Smooth muscle cell (in vitro differentiated cells): ENCODE results near the gene APBB2. TPM values are rescaled to one million over a fixed set of nuclear protein-coding genes. Genes with fewer than 3 reads are reported as not detected.

Source experiments
- DNase-seq: peaks from one replicate; lab custom pipeline; 2025; ENCODE audit not compliant: unreplicated experiment; lab: John Stamatoyannopoulos, UW
- H2AFZ ChIP-seq: fragments of 200-600 bp; sonication (generic); 2 replicates; pipeline ENCODE4 v1.6.0; 2016; ENCODE audit warnings: antibody characterized with exemption, low read depth, mild to moderate bottlenecking
- H3F3A ChIP-seq: fragments of 200-600 bp; sonication (generic); 2 replicates; pipeline ENCODE4 v1.6.0; 2017; ENCODE audit warnings: antibody characterized with exemption, low read depth
- H3K27ac ChIP-seq: fragments of 200-600 bp; sonication (generic); 2 replicates; pipeline ENCODE4 v1.5.1; 2016; ENCODE audit warnings: low read depth, mild to moderate bottlenecking
- H3K27me3 ChIP-seq: fragments of 200-600 bp; sonication (generic); 2 replicates; pipeline ENCODE4 v1.6.1; 2016; ENCODE audit warnings: low read depth, mild to moderate bottlenecking
- H3K36me3 ChIP-seq: fragments of 200-600 bp; sonication (generic); 2 replicates; pipeline ENCODE4 v1.5.1; 2016; ENCODE audit warnings: low read depth
- H3K4me1 ChIP-seq: fragments of 200-600 bp; sonication (generic); 2 replicates; pipeline ENCODE4 v1.5.1; 2016; ENCODE audit warnings: low read depth
- H3K4me2 ChIP-seq: fragments of 200-600 bp; sonication (generic); 2 replicates; pipeline ENCODE4 v1.6.0; 2016; ENCODE audit warnings: mild to moderate bottlenecking
- H3K4me3 ChIP-seq: fragments of 200-600 bp; sonication (generic); 2 replicates; pipeline ENCODE4 v1.5.1; 2016; ENCODE audit warnings: mild to moderate bottlenecking
- H3K79me2 ChIP-seq: fragments of 200-600 bp; sonication (generic); 2 replicates; pipeline ENCODE4 v1.6.0; 2016; ENCODE audit warnings: low read depth, mild to moderate bottlenecking
- H3K9ac ChIP-seq: fragments of 200-600 bp; sonication (generic); 2 replicates; pipeline ENCODE4 v1.6.0; 2016; ENCODE audit warnings: low read depth
- H3K9me3 ChIP-seq: fragments of 200-600 bp; sonication (generic); replicated peaks from 2 replicates; pipeline ENCODE4 v1.5.1; 2016; ENCODE audit warnings: low read depth
- H4K20me1 ChIP-seq: fragments of 200-600 bp; sonication (generic); 2 replicates; pipeline ENCODE4 v1.6.0; 2016; ENCODE audit warnings: low read depth
- WGBS: methylation state at CpG from one replicate; pipeline ENCODE4 v1.1.7; 2016; ENCODE audit warnings: low lambda C conversion rate; 5-methylcytosine and 5-hydroxymethylcytosine counted together
- polyA plus RNA-seq: library from polyadenylated mRNA; unstranded; fragments of >200 nt; fragmentation: Nextera tagmentation; extraction: Ambion mirVana; gene quantifications from 2 replicates; pipeline ENCODE4 v1.2.1, GENCODE V29; 2016
- total RNA-seq: library from RNA; depleted of rRNA; stranded (reverse); fragments of >200 nt; gene quantifications from 2 replicates; pipeline ENCODE4 v1.2.3, GENCODE V29; 2014
- TF ChIP-seq, protein P1 (sequence below): fragments of 200-600 bp; sonication (generic); IDR thresholded peaks from 2 replicates; pipeline ENCODE4 v1.5.1; 2017; ENCODE audit warnings: borderline replicate concordance, mild to moderate bottlenecking, antibody characterized with exemption; ENCODE audit not compliant: insufficient read depth, poor library complexity, severe bottlenecking

APBB2 gene
- total and polyA plus RNA-seq, 2 experiments from 2014 or later: 22.1 to 60.9 TPM

DNA sequence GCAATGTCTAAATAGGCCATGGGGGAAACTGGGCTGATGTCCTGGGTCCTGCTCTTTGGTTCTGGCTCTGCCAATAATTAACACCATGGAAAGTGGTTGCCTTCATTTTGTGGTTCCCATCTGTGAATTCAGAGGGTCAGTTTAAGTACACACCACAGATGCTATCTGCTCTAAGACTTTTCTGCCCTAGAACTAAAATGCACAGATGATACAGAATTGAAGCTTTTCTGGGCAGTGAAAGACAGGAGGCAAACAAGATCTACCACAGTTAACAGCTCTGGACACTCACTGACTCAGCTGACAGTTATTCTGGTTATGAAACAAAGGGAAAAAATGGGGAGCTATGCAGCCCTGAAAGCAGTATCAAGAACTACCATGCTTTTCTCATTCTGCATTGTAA is 37.3 kb downstream of the APBB2 start:
- DNase-seq: no peak
- Histone ChIP-seq H3K27me3 (no peaks in the 10 kb centered on the region), H3K4me1 (peaks cover 26% of the 10 kb centered on the region), H3K9me3 (no peaks in the 10 kb centered on the region), H3K27ac (peak overlapping the region; percentile 93), H2AFZ (no peak overlapping the region), H3K9ac (peak overlapping the region; percentile 29), H3K79me2 (peaks cover 88% of the 10 kb centered on the region), H3F3A (peaks cover 36% of the 10 kb centered on the region), H3K36me3 (no peaks in the 10 kb centered on the region), H3K4me3 (no peak overlapping the region), H4K20me1 (peaks cover 8% of the 10 kb centered on the region), H3K4me2 (peak overlapping the region; percentile 83)
- TF ChIP-seq, protein P1, sequence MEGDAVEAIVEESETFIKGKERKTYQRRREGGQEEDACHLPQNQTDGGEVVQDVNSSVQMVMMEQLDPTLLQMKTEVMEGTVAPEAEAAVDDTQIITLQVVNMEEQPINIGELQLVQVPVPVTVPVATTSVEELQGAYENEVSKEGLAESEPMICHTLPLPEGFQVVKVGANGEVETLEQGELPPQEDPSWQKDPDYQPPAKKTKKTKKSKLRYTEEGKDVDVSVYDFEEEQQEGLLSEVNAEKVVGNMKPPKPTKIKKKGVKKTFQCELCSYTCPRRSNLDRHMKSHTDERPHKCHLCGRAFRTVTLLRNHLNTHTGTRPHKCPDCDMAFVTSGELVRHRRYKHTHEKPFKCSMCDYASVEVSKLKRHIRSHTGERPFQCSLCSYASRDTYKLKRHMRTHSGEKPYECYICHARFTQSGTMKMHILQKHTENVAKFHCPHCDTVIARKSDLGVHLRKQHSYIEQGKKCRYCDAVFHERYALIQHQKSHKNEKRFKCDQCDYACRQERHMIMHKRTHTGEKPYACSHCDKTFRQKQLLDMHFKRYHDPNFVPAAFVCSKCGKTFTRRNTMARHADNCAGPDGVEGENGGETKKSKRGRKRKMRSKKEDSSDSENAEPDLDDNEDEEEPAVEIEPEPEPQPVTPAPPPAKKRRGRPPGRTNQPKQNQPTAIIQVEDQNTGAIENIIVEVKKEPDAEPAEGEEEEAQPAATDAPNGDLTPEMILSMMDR: no peak

DNA sequence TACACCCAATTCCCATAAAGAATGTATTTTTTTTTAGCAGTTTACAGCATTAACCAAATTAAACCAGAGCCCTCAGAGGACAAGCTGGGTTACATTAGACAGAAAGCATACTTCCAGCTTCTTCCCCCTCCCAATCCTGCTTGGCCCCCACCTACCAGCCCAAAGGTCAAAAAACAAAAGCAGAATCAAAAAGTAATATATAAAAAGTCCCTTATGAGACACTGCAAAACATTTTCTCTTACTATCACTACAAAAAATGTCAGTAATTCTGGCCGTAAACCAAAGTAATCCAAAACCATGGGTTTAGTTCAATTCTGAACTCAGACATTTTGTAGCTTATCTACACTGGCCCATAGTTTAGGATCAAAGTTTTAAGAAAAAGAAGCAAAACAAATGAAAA is 38.0 kb downstream of the APBB2 start:
- H3K9me3 ChIP-seq: no peaks in the 10 kb centered on the region
- peak overlapping the region; percentile 93 for H3K27ac ChIP-seq

DNA sequence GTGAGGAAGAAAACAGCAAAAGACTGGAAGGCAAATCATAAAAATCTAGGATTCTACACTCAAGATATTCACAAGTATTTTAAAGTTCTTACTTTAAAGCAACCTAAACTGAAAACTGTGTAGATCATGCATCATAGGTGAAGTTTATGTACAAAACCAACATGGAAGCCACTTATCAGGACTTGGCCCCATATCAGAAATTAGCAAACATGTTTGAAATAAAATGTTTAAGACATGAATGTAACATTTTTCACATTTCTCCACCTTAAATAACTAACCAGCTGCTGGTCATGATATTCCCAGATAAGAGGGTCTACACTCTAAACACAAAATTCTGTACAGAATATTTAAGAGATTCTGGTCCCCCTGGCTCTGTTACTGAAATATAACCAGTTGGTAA is 38.5 kb downstream of the APBB2 start:
- H4K20me1 ChIP-seq: peaks cover 15% of the 10 kb centered on the region
- H3K27me3 ChIP-seq: no peaks in the 10 kb centered on the region
- H3K36me3 ChIP-seq: no peaks in the 10 kb centered on the region
- no peak for DNase-seq
- TF ChIP-seq, protein P1: no peak
- H3K4me3 ChIP-seq: peak overlapping the region; percentile 24
- H3K4me1 ChIP-seq: peaks cover 26% of the 10 kb centered on the region
- H3K27ac ChIP-seq: peak overlapping the region; percentile 93
- H3K79me2 ChIP-seq: peaks cover 89% of the 10 kb centered on the region
- H3F3A ChIP-seq: peaks cover 36% of the 10 kb centered on the region
- peak overlapping the region; percentile 29 for H3K9ac ChIP-seq
- no peaks in the 10 kb centered on the region for H3K9me3 ChIP-seq
- peak overlapping the region; percentile 83 for H3K4me2 ChIP-seq
- peak overlapping the region; percentile 42 for H2AFZ ChIP-seq

More for the DNA sequence above, 38.0 kb downstream of the APBB2 start:
- peak overlapping the region; percentile 83 for H3K4me2 ChIP-seq
- H3K9ac ChIP-seq: peak overlapping the region; percentile 29
- no peaks in the 10 kb centered on the region for H3K36me3 ChIP-seq
- H3F3A ChIP-seq: peaks cover 36% of the 10 kb centered on the region
- H3K79me2 ChIP-seq: peaks cover 89% of the 10 kb centered on the region
- 7% methylated on average over 1 of the region's 1 CpG for WGBS
- H3K27me3 ChIP-seq: no peaks in the 10 kb centered on the region
- H3K4me3 ChIP-seq: peak overlapping the region; percentile 24
- DNase-seq: no peak
- peaks cover 12% of the 10 kb centered on the region for H4K20me1 ChIP-seq
- H3K4me1 ChIP-seq: peaks cover 26% of the 10 kb centered on the region
- peak overlapping the region; percentile 42 for H2AFZ ChIP-seq
- TF ChIP-seq, protein P1: no peak

DNA sequence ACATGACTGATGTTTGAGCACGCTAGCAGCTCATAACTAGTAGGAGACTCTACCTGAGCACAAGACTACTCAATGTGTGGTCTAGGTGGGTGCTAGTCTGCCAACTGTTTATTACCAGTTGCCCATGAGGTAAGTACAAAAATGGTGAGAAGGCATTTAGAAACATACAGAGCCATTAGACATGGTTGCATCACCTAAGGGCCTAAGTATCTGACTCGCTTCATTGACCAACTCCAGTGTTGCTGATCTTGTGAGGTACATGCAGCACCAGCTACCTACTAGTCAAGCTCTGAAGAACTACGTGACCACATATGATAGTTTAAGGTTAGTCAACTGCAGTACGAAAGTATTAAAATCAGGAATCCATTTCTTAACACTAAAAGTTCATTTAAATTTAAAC is 39.9 kb downstream of the APBB2 start:
- WGBS: 93% methylated on average over 4 of the region's 4 CpGs
- H3K27me3 ChIP-seq: no peaks in the 10 kb centered on the region

More for the DNA sequence above, 39.9 kb downstream of the APBB2 start:
- Histone ChIP-seq H3F3A (peaks cover 36% of the 10 kb centered on the region), H3K4me1 (peaks cover 28% of the 10 kb centered on the region), H3K4me2 (no peak overlapping the region), H2AFZ (no peak overlapping the region), H4K20me1 (peaks cover 17% of the 10 kb centered on the region), H3K9me3 (no peaks in the 10 kb centered on the region), H3K9ac (no peak overlapping the region), H3K4me3 (no peak overlapping the region), H3K79me2 (peaks cover 89% of the 10 kb centered on the region), H3K36me3 (no peaks in the 10 kb centered on the region), H3K27ac (peak overlapping the region; percentile 93)
- TF ChIP-seq, protein P1: no peak
- DNase-seq: no peak
